GM19023 (cell line): ENCODE results near the gene PIP4K2A.

Experiments used
- ATAC-seq: cut with Tn5 transposase; IDR thresholded peaks from one replicate; pipeline ENCODE4 v1.9.1; 2021; ENCODE audit warnings: mild to moderate bottlenecking, moderate library complexity; ENCODE audit not compliant: unreplicated experiment

The PIP4K2A gene

DNA sequence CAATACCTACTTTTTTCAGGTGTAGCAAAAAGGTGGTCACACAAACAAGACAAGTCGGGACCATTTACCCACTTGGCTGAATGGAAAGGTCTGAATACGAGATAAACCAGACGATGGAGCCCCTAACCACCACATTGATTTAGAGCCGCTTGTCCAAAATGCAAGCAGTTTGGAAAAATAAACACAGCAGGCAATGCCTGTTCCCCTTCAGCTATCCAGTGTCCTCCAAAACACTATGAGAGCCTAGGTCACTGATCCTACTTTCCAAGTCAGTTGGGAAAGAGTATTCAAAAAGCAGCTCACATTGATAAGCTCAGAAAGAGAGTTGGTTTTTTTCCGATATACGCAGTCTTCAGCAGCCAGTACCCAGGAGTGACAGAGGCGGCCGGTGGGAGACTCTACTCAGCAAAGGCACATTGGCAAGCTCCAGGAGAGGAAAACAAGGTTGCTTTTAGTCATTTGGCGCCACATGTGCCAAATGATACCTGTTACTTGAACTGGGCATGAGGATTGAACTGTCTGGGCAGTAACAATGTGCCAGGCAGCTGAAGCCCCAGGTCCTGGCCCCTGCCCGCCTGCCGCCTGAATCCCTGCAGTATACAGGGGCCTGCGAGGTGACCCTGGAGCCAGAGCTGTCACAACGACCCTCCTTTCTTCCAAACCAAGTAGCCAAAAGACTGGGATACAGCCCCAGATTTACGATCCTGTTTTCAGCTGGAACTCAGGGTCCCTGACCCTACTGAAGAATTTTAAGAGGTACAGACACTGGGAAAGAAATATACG, 109.8 kb downstream of the PIP4K2A start:
- ATAC-seq: no peak

- ATAC-seq: no peak
These were observed 110.8 kb downstream of the PIP4K2A start for GRCh38 chr10:22603581-22603980.

- ATAC-seq: no peak
These were observed 112.8 kb downstream of the PIP4K2A start for GRCh38 chr10:22601618-22602017.

DNA sequence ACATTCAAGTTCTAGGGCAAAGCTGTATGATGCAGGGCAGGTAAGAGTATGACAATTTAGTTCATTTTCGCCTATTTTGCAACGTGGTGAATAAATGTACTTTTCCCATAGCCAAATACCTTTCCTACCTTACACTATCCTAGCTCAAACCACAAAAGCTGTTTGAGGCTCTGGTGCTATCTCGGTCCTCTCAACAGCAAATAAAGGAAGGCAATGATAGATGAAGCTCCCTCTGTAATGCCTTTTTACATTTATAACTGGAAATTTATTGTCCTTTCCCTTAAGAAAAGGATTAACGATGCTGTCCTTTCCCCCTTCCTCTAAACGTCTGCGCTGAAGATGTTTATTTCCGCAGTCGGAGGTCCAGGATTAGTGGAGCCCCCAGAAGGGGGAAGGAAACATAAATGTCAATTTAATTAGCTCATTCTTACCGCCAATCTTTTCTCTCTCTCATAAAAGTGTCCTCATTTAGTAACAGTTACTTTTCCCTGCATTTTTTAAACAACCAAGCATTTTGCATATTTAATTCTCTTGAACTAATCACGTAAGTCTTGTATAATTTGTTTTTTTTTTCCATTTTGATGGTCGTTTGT, 114.6 kb downstream of the PIP4K2A start:
- no peak for ATAC-seq

GRCh38 chr10:22599048-22599561, 115.3 kb downstream of the PIP4K2A start:
- no peak for ATAC-seq

- ATAC-seq: no peak
These were observed 115.9 kb downstream of the PIP4K2A start for GRCh38 chr10:22598478-22598877.

DNA sequence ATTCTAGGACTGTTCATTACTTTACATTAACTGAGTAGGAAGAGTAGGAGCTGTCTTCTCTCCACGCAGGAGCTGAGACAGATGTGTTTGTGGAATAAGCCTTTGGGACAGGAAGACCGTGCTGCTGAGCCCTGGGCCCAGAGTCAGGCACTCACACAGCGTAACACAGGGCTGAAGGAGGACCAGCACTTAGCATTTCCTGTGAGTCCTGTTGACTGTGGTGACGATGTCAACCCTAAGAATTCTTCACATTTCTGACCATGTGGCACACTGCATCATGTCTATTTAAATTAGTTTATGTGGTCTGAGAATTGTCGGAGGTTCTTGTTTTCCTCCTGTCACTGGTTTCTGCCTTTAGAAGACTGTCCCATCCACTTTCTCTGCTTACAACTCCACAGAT, 117.2 kb downstream of the PIP4K2A start:
- peak; percentile 68 for ATAC-seq

GRCh38 chr10:22593636-22594198, 120.7 kb downstream of the PIP4K2A start:
- no peak for ATAC-seq

- no peak for ATAC-seq
These were observed 121.4 kb downstream of the PIP4K2A start for GRCh38 chr10:22593026-22593425.

GRCh38 chr10:22589851-22590514, 124.4 kb downstream of the PIP4K2A start:
- ATAC-seq: no peak

DNA sequence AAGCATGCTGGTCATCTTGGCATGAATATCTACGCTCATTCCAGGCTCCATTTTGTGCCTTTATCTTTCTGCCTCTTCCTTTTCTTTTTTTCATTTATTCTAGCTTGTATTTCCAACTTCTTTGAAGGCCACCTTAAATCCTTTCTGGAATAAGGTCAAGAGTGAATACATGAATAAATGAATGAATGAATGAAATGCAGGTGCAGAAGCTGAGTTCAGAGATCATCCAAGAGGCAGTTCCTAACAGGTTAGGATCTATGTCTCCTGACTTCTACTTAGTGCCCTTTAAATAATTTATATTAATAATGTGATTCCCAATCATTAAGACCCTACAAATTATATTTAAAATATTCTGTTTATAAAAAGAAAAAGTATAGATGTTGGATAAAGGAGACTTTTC, 125.9 kb downstream of the PIP4K2A start:
- no peak for ATAC-seq

DNA sequence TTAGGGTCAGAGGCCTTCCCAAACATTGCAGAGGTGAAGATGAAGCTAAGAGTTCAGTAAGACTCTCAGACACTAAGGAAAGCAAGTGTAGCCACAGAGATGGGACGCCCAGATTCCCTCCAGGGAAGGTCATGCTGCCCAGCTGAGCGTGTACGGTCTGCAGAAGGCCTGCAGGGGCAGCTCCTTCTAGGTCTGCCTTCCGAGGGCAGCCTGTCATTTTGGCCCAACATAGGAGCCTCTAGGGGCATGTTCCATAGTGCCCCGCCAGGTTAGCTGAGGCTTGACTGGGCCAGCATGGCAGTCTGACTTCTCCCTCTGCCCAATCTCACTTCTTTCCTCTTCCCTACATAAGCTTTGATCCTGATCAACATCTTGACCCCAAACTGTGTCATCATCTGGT, 130.7 kb downstream of the PIP4K2A start:
- ATAC-seq: no peak

GRCh38 chr10:22581461-22581860, 132.9 kb downstream of the PIP4K2A start:
- no peak for ATAC-seq

GRCh38 chr10:22580711-22581110, 133.7 kb downstream of the PIP4K2A start:
- ATAC-seq: no peak

DNA sequence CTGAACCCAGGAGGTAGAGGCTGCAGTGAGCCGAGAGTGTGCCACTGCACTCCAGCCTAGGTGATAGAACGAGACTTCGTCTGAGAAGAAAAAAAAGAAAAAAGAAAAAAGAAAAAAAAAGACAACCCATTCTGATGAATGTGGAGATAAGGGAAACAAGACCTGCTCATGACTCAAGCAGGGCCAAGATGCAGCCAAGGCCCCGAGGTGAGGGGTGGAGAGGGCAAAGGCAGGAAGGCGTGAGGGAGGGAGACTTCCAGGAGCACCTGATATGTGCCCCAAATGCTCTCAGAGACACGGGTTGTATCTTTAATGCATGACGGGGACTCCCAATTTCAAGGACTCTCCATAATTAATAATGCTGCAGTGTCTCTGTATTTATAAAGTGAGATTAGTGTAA, 134.6 kb downstream of the PIP4K2A start:
- no peak for ATAC-seq

DNA sequence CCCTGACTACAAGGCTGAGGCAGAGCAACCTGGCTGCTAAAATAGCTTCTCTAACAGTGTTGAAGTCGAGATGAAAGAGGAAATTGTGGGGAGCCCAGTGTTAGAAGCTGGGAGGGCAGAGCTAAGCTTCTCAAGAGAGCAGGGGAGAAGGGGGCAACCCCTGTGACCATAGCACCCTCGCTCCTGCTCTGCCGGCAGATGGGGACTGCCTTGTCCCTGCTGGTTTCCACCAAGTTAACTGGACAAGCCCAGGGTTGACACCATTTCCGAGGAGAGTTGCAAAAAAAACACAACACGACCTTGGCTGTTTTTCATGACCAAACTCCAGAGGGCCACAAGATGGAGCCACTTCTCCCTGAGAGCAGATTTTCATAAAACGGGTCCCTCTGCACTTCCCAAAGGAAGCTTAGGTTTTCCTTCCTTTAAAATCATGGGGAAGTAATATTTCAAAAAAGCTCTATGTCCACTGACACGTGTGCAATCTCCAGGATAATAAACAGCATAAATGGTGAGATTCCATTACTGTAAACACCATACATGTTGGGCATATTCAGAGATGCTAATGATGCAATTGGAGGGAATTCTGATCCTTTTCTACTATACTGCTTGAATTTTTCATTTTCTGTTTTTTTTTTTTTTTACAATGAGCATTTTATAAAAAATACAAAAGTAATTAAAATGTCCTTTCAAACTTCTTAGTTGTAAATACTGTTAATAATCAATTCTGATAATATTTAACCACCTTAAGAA, 140.4 kb downstream of the PIP4K2A start:
- ATAC-seq: no peak

DNA sequence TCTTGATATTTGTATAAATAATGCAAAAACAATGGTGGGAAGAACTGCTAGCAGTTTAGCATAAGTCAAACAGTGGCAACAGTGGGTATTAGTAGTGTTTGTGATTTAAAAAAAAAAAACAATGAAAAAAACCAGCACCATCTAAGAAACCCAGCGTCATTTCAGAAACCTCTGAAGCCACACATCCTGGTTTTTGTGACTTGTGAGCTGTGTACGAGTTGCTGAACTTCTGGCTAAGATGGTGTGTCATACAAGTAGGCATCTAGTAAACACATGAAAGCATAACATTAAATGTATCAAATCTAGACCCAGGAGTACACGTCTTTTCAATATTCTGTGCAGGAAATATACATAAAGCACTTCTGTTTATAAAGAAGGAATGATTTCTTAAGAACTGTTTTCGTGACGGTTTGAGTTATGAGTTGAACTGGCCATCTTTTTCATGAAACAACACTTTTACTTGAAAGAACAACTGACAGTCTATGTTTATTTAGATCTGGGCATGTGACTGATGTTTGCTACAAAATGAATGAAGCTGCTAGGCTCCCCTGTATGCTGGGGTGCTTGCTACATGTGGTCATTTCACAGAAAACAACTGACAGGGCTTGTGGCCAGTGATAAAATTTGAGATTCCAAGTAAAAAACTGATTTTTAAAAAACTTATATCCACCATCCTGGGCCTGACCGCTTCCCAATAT, 143.5 kb downstream of the PIP4K2A start:
- no peak for ATAC-seq

GRCh38 chr10:22570234-22570633, 144.1 kb downstream of the PIP4K2A start:
- no peak for ATAC-seq

- no peak for ATAC-seq
These were observed 145.4 kb downstream of the PIP4K2A start for GRCh38 chr10:22568928-22569327.

DNA sequence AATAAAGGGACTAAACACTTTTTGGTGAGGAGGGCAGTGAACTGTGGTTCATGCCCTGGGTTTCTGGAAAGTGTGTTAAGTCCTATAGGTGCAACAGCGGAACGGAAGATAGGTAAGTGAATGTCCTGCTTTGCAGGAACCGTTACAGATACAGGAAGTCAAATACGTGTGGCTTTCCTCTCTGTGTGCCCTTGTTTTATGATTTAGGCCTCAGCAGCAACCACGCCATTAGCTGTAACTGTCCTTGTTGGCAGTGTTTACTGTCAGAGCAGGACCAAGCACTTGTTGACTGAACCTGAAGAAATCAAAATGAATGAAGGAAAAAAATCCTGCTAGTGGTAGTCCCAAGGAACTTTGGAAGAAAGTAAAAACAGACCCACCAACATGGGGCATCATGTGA, 150.3 kb downstream of the PIP4K2A start:
- ATAC-seq: no peak
